Gastroesophageal sphincter (tissue), 4 donors: ENCODE results near the gene MRRF. TPM values are rescaled to one million over a fixed set of nuclear protein-coding genes. Genes with fewer than 3 reads are reported as not detected.

Experiments used
- ATAC-seq: fragments of 150-250 bp; one replicate; pipeline ENCODE4 v1.9.1; 2016; ENCODE audit warnings: mild to moderate bottlenecking, moderate library complexity
- H3K27ac ChIP-seq, 4 donors: fragments of 200-600 bp; sonication (generic) in 3 of 4; 1 replicate in 3 of 4; 2 replicates in 1 of 4; pipeline ENCODE4 v1.5.1; 2016 to 2019
- H3K27me3 ChIP-seq: fragments of 200-600 bp; sonication (generic); one replicate; pipeline ENCODE4 v1.5.1; 2019
- H3K36me3 ChIP-seq, 2 donors: fragments of 200-600 bp; sonication (generic); one replicate each; pipeline ENCODE4 v1.5.1; 2019; ENCODE audit warnings: control low read depth in 1 of 2
- H3K4me1 ChIP-seq, 3 donors: fragments of 200-600 bp; sonication (generic); 1 replicate in 2 of 3; 2 replicates in 1 of 3; pipeline ENCODE4 v1.5.1; 2016 to 2019; ENCODE audit warnings: control low read depth in 2 of 3
- H3K4me3 ChIP-seq, 2 donors: fragments of 200-600 bp; sonication (generic); one replicate each; pipeline ENCODE4 v1.5.1; 2019; ENCODE audit warnings: mild to moderate bottlenecking in 1 of 2, moderate library complexity in 1 of 2
- H3K9me3 ChIP-seq, 3 donors: fragments of 200-600 bp; sonication (generic); one replicate each; pipeline ENCODE4 v1.5.1; 2017 to 2019; ENCODE audit warnings: control low read depth in 2 of 3
- CTCF ChIP-seq, 4 experiments: fragments of 200-600 bp in 2 of 4; fragments of 450-650 bp in 2 of 4; sonication (generic) in 1 of 4; IDR thresholded peaks; one replicate each; pipeline ENCODE4 v1.5.1; 2017 to 2019; ENCODE audit warnings: antibody characterized with exemption in 4 of 4, mild to moderate bottlenecking in 2 of 4, moderate library complexity in 2 of 4
- EP300 ChIP-seq: sonication (generic); formaldehyde crosslinking; IDR thresholded peaks from one replicate; pipeline ENCODE4 v1.6.1; 2017; ENCODE audit warnings: antibody characterized with exemption, mild to moderate bottlenecking
- POLR2A ChIP-seq, 2 donors: fragments of 450-650 bp; IDR thresholded peaks; one replicate each; pipeline ENCODE4 v1.6.1; 2017; ENCODE audit warnings: antibody characterized with exemption in 2 of 2, mild to moderate bottlenecking in 2 of 2, moderate library complexity in 1 of 2
- POLR2AphosphoS5 ChIP-seq: sonication (generic); formaldehyde crosslinking; IDR thresholded peaks from one replicate; pipeline ENCODE4 v1.6.1; 2017; ENCODE audit warnings: antibody characterized with exemption
- WGBS, 2 donors: methylation state at CpG; one replicate each; pipeline ENCODE4 v1.1.5; 2018; ENCODE audit warnings: low coverage in 1 of 2; 5-methylcytosine and 5-hydroxymethylcytosine counted together
- total RNA-seq, 4 donors: library from RNA; depleted of rRNA; stranded (reverse); fragments of >200 nt; gene quantifications; one replicate each; pipeline ENCODE4 v1.1.0, GENCODE V29; 2016

MRRF gene
- total RNA-seq, 4 donors from 2014 or later, result 24.1 to 38.0 (median 29.7) TPM

GRCh38 chr9:122228191-122228567 is 36.5 kb upstream of the MRRF start:
- ATAC-seq, result no peak
- Histone ChIP-seq H3K27me3 (peaks cover 98% of the 10 kb centered on the region), H3K4me3 (peak overlapping the region; percentile 14 to 53), H3K9me3 (no peaks in the 10 kb centered on the region), H3K36me3 (no peaks in the 10 kb centered on the region), H3K4me1 (peaks cover 0 to 39% (median 19%) of the 10 kb centered on the region in 3 donors), H3K27ac (peak overlapping the region in 1 of 4 donors; percentile 57)
- TF ChIP-seq POLR2AphosphoS5, result no peak
- no peak for TF ChIP-seq EP300
- TF ChIP-seq POLR2A (IDR thresholded peaks at IDR 0.05), result no peak
- no peak for TF ChIP-seq CTCF (IDR thresholded peaks at IDR 0.05)
- WGBS, 2 donors, result 0% methylated on average over 4 to 7 of the region's 38 CpGs

GRCh38 chr9:122228568-122229484 is 35.9 kb upstream of the MRRF start, which contains the start of gene LHX6:
Gene LHX6 (minus strand): TSS chr9:122228957. CDS start chr9:122228740, 217 bp downstream.
- WGBS, 2 donors, result 6 to 42% methylated on average over 4 to 9 of the region's 70 CpGs
- Histone ChIP-seq H3K9me3 (no peaks in the 10 kb centered on the region), H3K36me3 (no peaks in the 10 kb centered on the region), H3K4me1 (peaks cover 0 to 39% (median 19%) of the 10 kb centered on the region in 3 donors), H3K4me3 (peak within 1 kb of the TSS; percentile 14 to 53), H3K27ac (peak within 1 kb of the TSS in 1 of 4 donors; percentile 57), H3K27me3 (peaks cover 94% of the 10 kb centered on the region)
- ATAC-seq, result peak; percentile 49
- TF ChIP-seq EP300 (no peak), CTCF (IDR thresholded peaks at IDR 0.05) (no peak), POLR2AphosphoS5 (no peak), POLR2A (IDR thresholded peaks at IDR 0.05) (no peak)

- Histone ChIP-seq H3K36me3 (no peaks in the 10 kb centered on the region), H3K9me3 (no peaks in the 10 kb centered on the region), H3K27ac (no peak overlapping the region), H3K4me1 (peaks cover 0 to 39% (median 19%) of the 10 kb centered on the region in 3 donors), H3K4me3 (no peak overlapping the region), H3K27me3 (peaks cover 88% of the 10 kb centered on the region)
- TF ChIP-seq CTCF (IDR thresholded peaks at IDR 0.05), result no peak
- TF ChIP-seq POLR2AphosphoS5, result no peak
- TF ChIP-seq EP300, result no peak
- TF ChIP-seq POLR2A (IDR thresholded peaks at IDR 0.05), result no peak
- 36 to 43% methylated on average over 3 to 4 of the region's 4 CpGs for WGBS, 2 donors
- no peak for ATAC-seq
Measured at GRCh38 chr9:122229485-122229837, 35.2 kb upstream of the MRRF start.

GRCh38 chr9:122232796-122233306 is 31.8 kb upstream of the MRRF start:
- ATAC-seq, result no peak
- H3K27me3 ChIP-seq, result peaks cover 54% of the 10 kb centered on the region
- no peak overlapping the region for H3K4me3 ChIP-seq
- TF ChIP-seq POLR2AphosphoS5, result no peak
- no peak for TF ChIP-seq EP300
- TF ChIP-seq POLR2A (IDR thresholded peaks at IDR 0.05), result no peak
- TF ChIP-seq CTCF (IDR thresholded peaks at IDR 0.05), result no peak
- WGBS, 2 donors, result 72 to 98% methylated on average over 4 to 6 of the region's 6 CpGs
- no peaks in the 10 kb centered on the region for H3K9me3 ChIP-seq
- peaks cover 0 to 14% (median 10%) of the 10 kb centered on the region in 3 donors for H3K4me1 ChIP-seq
- H3K27ac ChIP-seq, result no peak overlapping the region
- H3K36me3 ChIP-seq, result no peaks in the 10 kb centered on the region
